ENCODE measurements around the gene PPCDC. TPM values are rescaled to one million over a fixed set of nuclear protein-coding genes. Genes with fewer than 3 reads are reported as not detected.
"Not testable (repeated sequence)": the region's sequence is repeated elsewhere in the genome, so short reads cannot be mapped to it uniquely, and the experiment has no call there.

The PPCDC gene
- total RNA-seq, 1 experiment from 2014 or later, result 34.4 TPM

GRCh38 chr15:75081150-75081549, 57.8 kb downstream of the PPCDC start:
- no peak for DNase-seq
- Histone ChIP-seq H3K4me3 (ENCODE audit: insufficient read depth, low read depth, low read length) (no peak overlapping the region), H3K36me3 (replicated peaks; ENCODE audit: control insufficient read depth, insufficient read depth, low read length) (no peaks in the 10 kb centered on the region), H3K27me3 (ENCODE audit: control insufficient read depth, insufficient read depth, low read length) (no peaks in the 10 kb centered on the region)

- DNase-seq, result no peak
- Histone ChIP-seq H3K4me3 (ENCODE audit: insufficient read depth, low read depth, low read length) (no peak overlapping the region), H3K36me3 (replicated peaks; ENCODE audit: control insufficient read depth, insufficient read depth, low read length) (no peaks in the 10 kb centered on the region), H3K27me3 (ENCODE audit: control insufficient read depth, insufficient read depth, low read length) (no peaks in the 10 kb centered on the region)
These were observed 59.3 kb downstream of the PPCDC start for GRCh38 chr15:75082689-75083088.

GRCh38 chr15:75085708-75086107, 62.3 kb downstream of the PPCDC start:
- H3K27me3 ChIP-seq (ENCODE audit: control insufficient read depth, insufficient read depth, low read length); DNase-seq; H3K36me3 ChIP-seq (replicated peaks; ENCODE audit: control insufficient read depth, insufficient read depth, low read length); H3K4me3 ChIP-seq (ENCODE audit: insufficient read depth, low read depth, low read length): not testable (repeated sequence)

- no peak for DNase-seq
- no peak overlapping the region for H3K4me3 ChIP-seq (ENCODE audit: insufficient read depth, low read depth, low read length)
- H3K27me3 ChIP-seq (ENCODE audit: control insufficient read depth, insufficient read depth, low read length), result no peaks in the 10 kb centered on the region
- no peaks in the 10 kb centered on the region for H3K36me3 ChIP-seq (replicated peaks; ENCODE audit: control insufficient read depth, insufficient read depth, low read length)
These were observed 66.3 kb downstream of the PPCDC start for GRCh38 chr15:75089456-75090387.

GRCh38 chr15:75090388-75090734, 67.0 kb downstream of the PPCDC start:
- Histone ChIP-seq H3K36me3 (replicated peaks; ENCODE audit: control insufficient read depth, insufficient read depth, low read length) (no peaks in the 10 kb centered on the region), H3K4me3 (ENCODE audit: insufficient read depth, low read depth, low read length) (no peak overlapping the region), H3K27me3 (ENCODE audit: control insufficient read depth, insufficient read depth, low read length) (no peaks in the 10 kb centered on the region)
- DNase-seq, result no peak

GRCh38 chr15:75091814-75092213, 68.4 kb downstream of the PPCDC start:
- DNase-seq, result no peak
- H3K27me3 ChIP-seq (ENCODE audit: control insufficient read depth, insufficient read depth, low read length), result no peaks in the 10 kb centered on the region
- no peak overlapping the region for H3K4me3 ChIP-seq (ENCODE audit: insufficient read depth, low read depth, low read length)
- no peaks in the 10 kb centered on the region for H3K36me3 ChIP-seq (replicated peaks; ENCODE audit: control insufficient read depth, insufficient read depth, low read length)

- H3K4me3 ChIP-seq (ENCODE audit: insufficient read depth, low read depth, low read length); DNase-seq; H3K27me3 ChIP-seq (ENCODE audit: control insufficient read depth, insufficient read depth, low read length); H3K36me3 ChIP-seq (replicated peaks; ENCODE audit: control insufficient read depth, insufficient read depth, low read length): not testable (repeated sequence)
These were observed 71.6 kb downstream of the PPCDC start for GRCh38 chr15:75094961-75095478.

- no peak for DNase-seq
- no peak overlapping the region for H3K4me3 ChIP-seq (ENCODE audit: insufficient read depth, low read depth, low read length)
These were observed 72.2 kb downstream of the PPCDC start for GRCh38 chr15:75095594-75095993.

GRCh38 chr15:75097939-75098338, 74.5 kb downstream of the PPCDC start:
- no peak for DNase-seq
- H3K36me3 ChIP-seq (replicated peaks; ENCODE audit: control insufficient read depth, insufficient read depth, low read length), result no peaks in the 10 kb centered on the region
- no peak overlapping the region for H3K4me3 ChIP-seq (ENCODE audit: insufficient read depth, low read depth, low read length)
- H3K27me3 ChIP-seq (ENCODE audit: control insufficient read depth, insufficient read depth, low read length), result no peaks in the 10 kb centered on the region

More at GRCh38 chr15:75095594-75095993, 72.2 kb downstream of the PPCDC start:
- Histone ChIP-seq H3K36me3 (replicated peaks; ENCODE audit: control insufficient read depth, insufficient read depth, low read length) (no peaks in the 10 kb centered on the region), H3K27me3 (ENCODE audit: control insufficient read depth, insufficient read depth, low read length) (no peaks in the 10 kb centered on the region)

- Histone ChIP-seq H3K36me3 (replicated peaks; ENCODE audit: control insufficient read depth, insufficient read depth, low read length) (no peaks in the 10 kb centered on the region), H3K4me3 (ENCODE audit: insufficient read depth, low read depth, low read length) (no peak overlapping the region), H3K27me3 (ENCODE audit: control insufficient read depth, insufficient read depth, low read length) (no peaks in the 10 kb centered on the region)
- no peak for DNase-seq
These were observed 75.0 kb downstream of the PPCDC start for GRCh38 chr15:75098404-75098803.

Other genes starting within 250 kb of the PPCDC start
- gene CSK, start 241.5 kb upstream of the PPCDC start, total RNA-seq (2014; rRNA removed; shearing (Covaris generic)), result 31.8 and 34.8 TPM in 2 replicates
- gene LMAN1L, start 210.8 kb upstream of the PPCDC start, total RNA-seq (2014; rRNA removed; shearing (Covaris generic)), result not detected in 2 replicates
- 0.03 TPM in 1 of 2 replicates, not detected in the other for gene CPLX3, start 197.0 kb upstream of the PPCDC start, total RNA-seq (2014; rRNA removed; shearing (Covaris generic))
- gene ULK3, start 180.4 kb upstream of the PPCDC start, total RNA-seq (2014; rRNA removed; shearing (Covaris generic)), result 20.9 and 30.4 TPM in 2 replicates
- 20.8 and 22.6 TPM in 2 replicates for gene SCAMP2, start 150.2 kb upstream of the PPCDC start, total RNA-seq (2014; rRNA removed; shearing (Covaris generic))
- 50.9 and 64.7 TPM in 2 replicates for gene MPI, start 133.5 kb upstream of the PPCDC start, total RNA-seq (2014; rRNA removed; shearing (Covaris generic))
- 52.1 and 72.0 TPM in 2 replicates for gene FAM219B, start 116.7 kb upstream of the PPCDC start, total RNA-seq (2014; rRNA removed; shearing (Covaris generic))
- 154 and 185 TPM in 2 replicates for gene COX5A, start 85.5 kb upstream of the PPCDC start, total RNA-seq (2014; rRNA removed; shearing (Covaris generic))
- gene RPP25, start 66.8 kb upstream of the PPCDC start, total RNA-seq (2014; rRNA removed; shearing (Covaris generic)), result 40.0 and 40.3 TPM in 2 replicates
- gene SCAMP5, start 28.0 kb upstream of the PPCDC start, total RNA-seq (2014; rRNA removed; shearing (Covaris generic)), result 17.7 and 23.0 TPM in 2 replicates
- gene C15orf39, start 178.3 kb downstream of the PPCDC start, total RNA-seq (2014; rRNA removed; shearing (Covaris generic)), result 35.9 and 37.1 TPM in 2 replicates
- 0.07 and 0.24 TPM in 2 replicates for gene GOLGA6C, start 234.7 kb downstream of the PPCDC start, total RNA-seq (2014; rRNA removed; shearing (Covaris generic))

All from H7 (cell line).